Measurements from ENCODE around the gene HRC. TPM values are rescaled to one million over a fixed set of nuclear protein-coding genes. Genes with fewer than 3 reads are reported as not detected.
"Not testable (repeated sequence)": the region's sequence is repeated elsewhere in the genome, so short reads cannot be mapped to it uniquely, and the experiment has no call there.

HRC gene
- total RNA-seq, 1 experiment from 2014 or later, result not detected

GRCh38 chr19:49148784-49149651 lies 6.2 kb downstream of the HRC start:
- Histone ChIP-seq H3F3A (ENCODE audit: insufficient read depth, low read depth) (peaks cover 24% of the 10 kb centered on the region; the same call in 1 of the 2 replicates), H2AFZ (peak overlapping the region; percentile 92), H3K4me1 (replicated peaks; ENCODE audit: insufficient read depth) (peaks cover 16% of the 10 kb centered on the region; the same call in 1 of the 2 replicates), H3K4me2 (peak overlapping the region; percentile 99), H3K36me3 (ENCODE audit: low read depth) (no peaks in the 10 kb centered on the region), H3K79me2 (ENCODE audit: low read depth) (no peaks in the 10 kb centered on the region), H4K20me1 (ENCODE audit: insufficient read depth) (no peaks in the 10 kb centered on the region), H3K9me3 (ENCODE audit: insufficient read depth, low read depth) (no peaks in the 10 kb centered on the region), H3K9me2 (ENCODE audit: insufficient read depth) (no peaks in the 10 kb centered on the region), H3K27me3 (ENCODE audit: insufficient read depth, low read depth) (no peaks in the 10 kb centered on the region), H3K4me3 (peak overlapping the region; percentile 88), H3K27ac (0 out of 2 replicates have a peak overlapping the region, but pooled peaks have one; percentile 37)
- ChIA-PET CTCF (interaction anchor here (0.6 to 0.9 kb wide), 4 partner anchors 50 to 354 kb away, joined by 3 to 7 read pairs (median 5); no protein-coding TSS in a partner anchor), POLR2A (ENCODE audit: unreplicated experiment) (interaction anchor here (0.6 kb wide), 4 partner anchors 16 to 76 kb away, joined by 5 to 15 read pairs (median 10); no protein-coding TSS in a partner anchor)
- peak; percentile 95 to 100 for DNase-seq
- intact Hi-C loops (cut with micrococcal nuclease; ENCODE audit: unreplicated experiment), result loop anchor here (2.0 kb wide), 1 partner anchor 30 kb away; the partner anchor contains the start of genes C19orf73 and PPFIA3
- BruUV-seq (replicated peaks), result no TSS peak
- TF ChIP-seq CTCF (conservative IDR thresholded peaks at IDR 0.05) (no peak), EZH2 (IDR thresholded peaks at IDR 0.05; ENCODE audit: low read depth) (no peak)

GRCh38 chr19:49148044-49148682 lies 7.0 kb downstream of the HRC start:
- no peaks in the 10 kb centered on the region for H3K27me3 ChIP-seq (ENCODE audit: insufficient read depth, low read depth)
- no peak overlapping the region for H2AFZ ChIP-seq
- BruUV-seq (replicated peaks), result no TSS peak
- peak overlapping the region; percentile 99 for H3K4me2 ChIP-seq
- ChIA-PET CTCF (no interaction called here), POLR2A (ENCODE audit: unreplicated experiment) (interaction anchor here (0.6 kb wide), 1 partner anchor 54 kb away, joined by 6 read pairs; no protein-coding TSS in a partner anchor)
- TF ChIP-seq EZH2 (IDR thresholded peaks at IDR 0.05; ENCODE audit: low read depth), result no peak
- TF ChIP-seq CTCF (conservative IDR thresholded peaks at IDR 0.05), result no peak
- H4K20me1 ChIP-seq (ENCODE audit: insufficient read depth), result no peaks in the 10 kb centered on the region
- DNase-seq, result no peak
- no peak overlapping the region for H3K27ac ChIP-seq
- intact Hi-C loops (cut with micrococcal nuclease; ENCODE audit: unreplicated experiment), result loop anchor here (2.0 kb wide), 1 partner anchor 29 kb away; the partner anchor contains the start of genes C19orf73 and PPFIA3
- H3K79me2 ChIP-seq (ENCODE audit: low read depth), result no peaks in the 10 kb centered on the region
- H3K9me3 ChIP-seq (ENCODE audit: insufficient read depth, low read depth), result no peaks in the 10 kb centered on the region
- H3K4me1 ChIP-seq (replicated peaks; ENCODE audit: insufficient read depth), result peaks cover 16% of the 10 kb centered on the region; the same call in 1 of the 2 replicates
- peaks cover 24% of the 10 kb centered on the region; the same call in 1 of the 2 replicates for H3F3A ChIP-seq (ENCODE audit: insufficient read depth, low read depth)
- no peaks in the 10 kb centered on the region for H3K9me2 ChIP-seq (ENCODE audit: insufficient read depth)
- no peaks in the 10 kb centered on the region for H3K36me3 ChIP-seq (ENCODE audit: low read depth)
- peak overlapping the region; percentile 88; the same call in 1 of the 2 replicates for H3K4me3 ChIP-seq

- H2AFZ ChIP-seq; BruUV-seq (replicated peaks); H3K27me3 ChIP-seq (ENCODE audit: insufficient read depth, low read depth); H3K27ac ChIP-seq; H3K36me3 ChIP-seq (ENCODE audit: low read depth); H3K4me3 ChIP-seq; H3K79me2 ChIP-seq (ENCODE audit: low read depth); H3K9me2 ChIP-seq (ENCODE audit: insufficient read depth); H3K9me3 ChIP-seq (ENCODE audit: insufficient read depth, low read depth); H4K20me1 ChIP-seq (ENCODE audit: insufficient read depth); H3K4me2 ChIP-seq; intact Hi-C loops (cut with micrococcal nuclease; ENCODE audit: unreplicated experiment); DNase-seq: not testable (repeated sequence)
- Histone ChIP-seq H3K4me1 (replicated peaks; ENCODE audit: insufficient read depth) (peaks cover 14% of the 10 kb centered on the region; the same call in 1 of the 2 replicates), H3F3A (ENCODE audit: insufficient read depth, low read depth) (peaks cover 16% of the 10 kb centered on the region; the same call in 1 of the 2 replicates)
- ChIA-PET POLR2A (ENCODE audit: unreplicated experiment) (interaction anchor here (0.7 kb wide), 1 partner anchor 154 kb away, joined by 7 read pairs; no protein-coding TSS in a partner anchor), CTCF (interaction anchor here (0.6 kb wide), 1 partner anchor 19 kb away, joined by 4 read pairs; no protein-coding TSS in a partner anchor)
Observed at GRCh38 chr19:49146408-49146770, 8.8 kb downstream of the HRC start.
